Caco-2 (cell line): ENCODE results near the gene TMEM183A. TPM values are rescaled to one million over a fixed set of nuclear protein-coding genes. Genes with fewer than 3 reads are reported as not detected.

Source experiments
- BruUV-seq: library from RNA; stranded (reverse); fragments of 400-500 nt; replicated peaks from 2 replicates; lab custom pipeline; 2021; lab: Mats Ljungman, UMichigan
- CTCF ChIA-PET: fragments of 300-600 bp; sonication (Branson Sonifier 250); formaldehyde crosslinking; loops from one replicate; lab custom pipeline; 2022; ENCODE audit warnings: antibody characterized with exemption; lab: Charles Lee
- POLR2A ChIA-PET: fragments of 300-600 bp; sonication (Branson Sonifier 250); formaldehyde crosslinking; loops from one replicate; lab custom pipeline; 2022; ENCODE audit warnings: antibody characterized with exemption; lab: Charles Lee
- DNase-seq, 2 experiments: peaks; one replicate each; pipeline versions ENCODE4 v3.0.0 to v3.0.0-alpha.2; 2020 to 2022
- H3K27me3 ChIP-seq: replicated peaks from 2 replicates; pipeline ENCODE4 v1.6.0; 2011; ENCODE audit warnings: low read length; ENCODE audit not compliant: control insufficient read depth, insufficient read depth
- H3K36me3 ChIP-seq: 2 replicates; pipeline ENCODE4 v1.5.1; 2011; ENCODE audit warnings: low read length; ENCODE audit not compliant: control insufficient read depth, insufficient read depth
- H3K4me1 ChIP-seq: fragments of 250-450 bp; sonication (Bioruptor Pico); 2 replicates; pipeline ENCODE4 v1.5.1; 2020; ENCODE audit warnings: mild to moderate bottlenecking
- H3K4me3 ChIP-seq: 2 replicates; pipeline ENCODE4 v1.5.1; 2011; ENCODE audit warnings: low read depth, mild to moderate bottlenecking, control low read depth, low read length
- H3K9me3 ChIP-seq: fragments of 250-450 bp; sonication (Bioruptor Pico); 2 replicates; pipeline ENCODE4 v1.5.1; 2020; ENCODE audit warnings: mild to moderate bottlenecking, moderate library complexity
- H3K27ac Mint-ChIP-seq: one replicate; pipeline ENCODE4 v1.8.0; 2022; ENCODE audit warnings: mixed read lengths; ENCODE audit not compliant: unreplicated experiment
- H3K27me3 Mint-ChIP-seq: one replicate; pipeline ENCODE4 v1.8.0; 2022; ENCODE audit warnings: mixed read lengths; ENCODE audit not compliant: insufficient read depth, unreplicated experiment
- H3K36me3 Mint-ChIP-seq: one replicate; pipeline ENCODE4 v1.8.0; 2022; ENCODE audit warnings: mild to moderate bottlenecking, mixed read lengths; ENCODE audit not compliant: insufficient read depth, unreplicated experiment
- H3K4me1 Mint-ChIP-seq: one replicate; pipeline ENCODE4 v1.8.0; 2022; ENCODE audit warnings: low read depth, mixed read lengths; ENCODE audit not compliant: unreplicated experiment
- H3K4me3 Mint-ChIP-seq: one replicate; pipeline ENCODE4 v1.8.0; 2022; ENCODE audit warnings: mild to moderate bottlenecking, moderate library complexity, mixed read lengths; ENCODE audit not compliant: unreplicated experiment
- H3K9me3 Mint-ChIP-seq: one replicate; pipeline ENCODE4 v1.8.0; 2022; ENCODE audit warnings: mixed read lengths; ENCODE audit not compliant: unreplicated experiment
- intact Hi-C: fragments of 100-400 bp; cut with micrococcal nuclease; formaldehyde crosslinking; loops from one replicate; pipeline ENCODE4 v1.10.0; 2022; ENCODE audit not compliant: unreplicated experiment
- total RNA-seq: library from RNA; stranded (reverse); gene quantifications from 2 replicates; pipeline ENCODE4 v1.2.3, GENCODE V29; 2022
- TF ChIP-seq, protein P1 (sequence below), 2 experiments: fragments of 200-600 bp in 1 of 2; IDR thresholded peaks; 1 replicate in 1 of 2; 2 replicates in 1 of 2; pipeline versions ENCODE4 v1.5.1 to v1.8.0; 2011 to 2022; ENCODE audit warnings: antibody characterized with exemption in 1 of 2, control low read depth in 1 of 2, inconsistent platforms in 1 of 2, low read depth in 1 of 2, low read length in 1 of 2, mild to moderate bottlenecking in 1 of 2, moderate library complexity in 1 of 2; ENCODE audit not compliant: insufficient read depth in 1 of 2, severe bottlenecking in 1 of 2, unreplicated experiment in 1 of 2

The TMEM183A gene
- total RNA-seq, 1 experiment from 2014 or later: 74.3 TPM

GRCh38 chr1:203009185-203009584 lies 2.0 kb downstream of the TMEM183A start:
- BruUV-seq: no TSS peak
- Histone ChIP-seq H3K9me3 (no peaks in the 10 kb centered on the region), H3K27me3 (no peaks in the 10 kb centered on the region), H3K4me1 (peaks cover 5% of the 10 kb centered on the region; the same call in 1 of the 2 replicates), H3K36me3 (no peaks in the 10 kb centered on the region; the same call in none of the 2 replicates), H3K4me3 (no peak overlapping the region)
- ChIA-PET CTCF (interaction anchor here (0.5 kb wide), 1 partner anchor 1577 kb away, joined by 4 read pairs; no protein-coding TSS in a partner anchor), POLR2A (no interaction called here)
- Mint-ChIP-seq H3K27ac (no peak overlapping the region), H3K36me3 (peaks cover 77% of the 10 kb centered on the region), H3K4me1 (peaks cover 22% of the 10 kb centered on the region), H3K9me3 (no peaks in the 10 kb centered on the region), H3K27me3 (no peaks in the 10 kb centered on the region), H3K4me3 (no peak overlapping the region)
- no peak for DNase-seq
- intact Hi-C loops: no loop called here
- TF ChIP-seq, protein P1, sequence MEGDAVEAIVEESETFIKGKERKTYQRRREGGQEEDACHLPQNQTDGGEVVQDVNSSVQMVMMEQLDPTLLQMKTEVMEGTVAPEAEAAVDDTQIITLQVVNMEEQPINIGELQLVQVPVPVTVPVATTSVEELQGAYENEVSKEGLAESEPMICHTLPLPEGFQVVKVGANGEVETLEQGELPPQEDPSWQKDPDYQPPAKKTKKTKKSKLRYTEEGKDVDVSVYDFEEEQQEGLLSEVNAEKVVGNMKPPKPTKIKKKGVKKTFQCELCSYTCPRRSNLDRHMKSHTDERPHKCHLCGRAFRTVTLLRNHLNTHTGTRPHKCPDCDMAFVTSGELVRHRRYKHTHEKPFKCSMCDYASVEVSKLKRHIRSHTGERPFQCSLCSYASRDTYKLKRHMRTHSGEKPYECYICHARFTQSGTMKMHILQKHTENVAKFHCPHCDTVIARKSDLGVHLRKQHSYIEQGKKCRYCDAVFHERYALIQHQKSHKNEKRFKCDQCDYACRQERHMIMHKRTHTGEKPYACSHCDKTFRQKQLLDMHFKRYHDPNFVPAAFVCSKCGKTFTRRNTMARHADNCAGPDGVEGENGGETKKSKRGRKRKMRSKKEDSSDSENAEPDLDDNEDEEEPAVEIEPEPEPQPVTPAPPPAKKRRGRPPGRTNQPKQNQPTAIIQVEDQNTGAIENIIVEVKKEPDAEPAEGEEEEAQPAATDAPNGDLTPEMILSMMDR (IDR thresholded peaks at IDR 0.05; ENCODE audit: insufficient read depth in 1 of 2, low read depth in 1 of 2, low read length in 1 of 2, severe bottlenecking in 1 of 2, unreplicated experiment in 1 of 2): no peak

GRCh38 chr1:203011582-203011981 lies 4.4 kb downstream of the TMEM183A start:
- CTCF ChIA-PET: no interaction called here
- DNase-seq: no peak
- Histone ChIP-seq H3K4me3 (no peak overlapping the region), H3K9me3 (no peaks in the 10 kb centered on the region), H3K36me3 (no peaks in the 10 kb centered on the region; the same call in 1 of the 2 replicates), H3K27me3 (no peaks in the 10 kb centered on the region), H3K4me1 (peaks cover 5% of the 10 kb centered on the region; the same call in 1 of the 2 replicates)
- Mint-ChIP-seq H3K4me1 (peaks cover 9% of the 10 kb centered on the region), H3K4me3 (no peak overlapping the region), H3K27ac (no peak overlapping the region), H3K9me3 (no peaks in the 10 kb centered on the region), H3K27me3 (no peaks in the 10 kb centered on the region), H3K36me3 (peaks cover 96% of the 10 kb centered on the region)
- no TSS peak for BruUV-seq
- intact Hi-C loops: no loop called here
- POLR2A ChIA-PET: no interaction called here
- TF ChIP-seq, protein P1 (IDR thresholded peaks at IDR 0.05; ENCODE audit: insufficient read depth in 1 of 2, low read depth in 1 of 2, low read length in 1 of 2, severe bottlenecking in 1 of 2, unreplicated experiment in 1 of 2): no peak

DNA sequence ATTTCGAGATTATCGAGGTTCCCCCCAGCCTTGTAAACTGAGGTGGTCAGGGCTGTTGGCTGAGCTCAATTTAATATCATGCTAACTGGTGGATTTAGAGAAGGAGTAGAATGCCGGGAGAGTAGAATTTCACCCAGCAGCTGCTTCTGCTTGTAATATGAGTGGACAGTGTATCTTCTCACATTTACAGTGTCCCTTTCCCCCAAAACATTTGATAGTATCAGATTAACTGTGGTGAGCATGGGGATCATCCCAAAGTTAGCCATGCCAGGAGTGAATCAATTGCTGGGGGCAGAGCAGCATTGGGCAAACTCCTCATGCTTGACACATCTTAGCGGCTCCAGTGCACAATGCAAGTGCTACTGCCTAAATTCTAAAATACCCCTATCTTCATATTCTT lies 9.9 kb downstream of the TMEM183A start:
- H3K4me1 ChIP-seq: no peaks in the 10 kb centered on the region
- no peaks in the 10 kb centered on the region for H3K9me3 ChIP-seq
- TF ChIP-seq, protein P1 (IDR thresholded peaks at IDR 0.05; ENCODE audit: insufficient read depth in 1 of 2, low read depth in 1 of 2, low read length in 1 of 2, severe bottlenecking in 1 of 2, unreplicated experiment in 1 of 2): no peak
- Mint-ChIP-seq H3K4me1 (no peaks in the 10 kb centered on the region), H3K36me3 (peaks cover 93% of the 10 kb centered on the region), H3K27me3 (no peaks in the 10 kb centered on the region), H3K4me3 (no peak overlapping the region), H3K9me3 (no peaks in the 10 kb centered on the region), H3K27ac (no peak overlapping the region)
- H3K27me3 ChIP-seq: no peaks in the 10 kb centered on the region
- intact Hi-C loops: no loop called here
- no TSS peak for BruUV-seq
- CTCF ChIA-PET: no interaction called here
- H3K36me3 ChIP-seq: no peaks in the 10 kb centered on the region; the same call in 1 of the 2 replicates
- no peak for DNase-seq
- no peak overlapping the region for H3K4me3 ChIP-seq
- POLR2A ChIA-PET: no interaction called here
